GM10266 (cell line): ENCODE measurements around the gene SLCO1C1.

Experiments
- DNase-seq: peaks from one replicate; pipeline ENCODE4 v3.0.0; 2012; ENCODE audit errors: extremely low spot score
- CTCF ChIP-seq: IDR thresholded peaks from 2 replicates; pipeline ENCODE4 v1.5.1; 2012; ENCODE audit warnings: mild to moderate bottlenecking, low read depth; ENCODE audit not compliant: control insufficient read depth, insufficient read depth; ENCODE audit errors: missing control alignments

The SLCO1C1 gene

GRCh38 chr12:20798554-20798953, 103.4 kb downstream of the SLCO1C1 start:
- DNase-seq, result no peak
- no peak for TF ChIP-seq CTCF

GRCh38 chr12:20800160-20800559, 105.0 kb downstream of the SLCO1C1 start:
- no peak for TF ChIP-seq CTCF
- DNase-seq, result no peak

- no peak for DNase-seq
- TF ChIP-seq CTCF, result no peak
Observed at GRCh38 chr12:20801035-20801434, 105.9 kb downstream of the SLCO1C1 start.
